NCI-H69 (cell line): Measurements from ENCODE around the gene CALML6.

Source experiments
- DNase-seq: peaks from one replicate; lab custom pipeline; 2025; lab: John Stamatoyannopoulos, UW

Gene CALML6

DNA sequence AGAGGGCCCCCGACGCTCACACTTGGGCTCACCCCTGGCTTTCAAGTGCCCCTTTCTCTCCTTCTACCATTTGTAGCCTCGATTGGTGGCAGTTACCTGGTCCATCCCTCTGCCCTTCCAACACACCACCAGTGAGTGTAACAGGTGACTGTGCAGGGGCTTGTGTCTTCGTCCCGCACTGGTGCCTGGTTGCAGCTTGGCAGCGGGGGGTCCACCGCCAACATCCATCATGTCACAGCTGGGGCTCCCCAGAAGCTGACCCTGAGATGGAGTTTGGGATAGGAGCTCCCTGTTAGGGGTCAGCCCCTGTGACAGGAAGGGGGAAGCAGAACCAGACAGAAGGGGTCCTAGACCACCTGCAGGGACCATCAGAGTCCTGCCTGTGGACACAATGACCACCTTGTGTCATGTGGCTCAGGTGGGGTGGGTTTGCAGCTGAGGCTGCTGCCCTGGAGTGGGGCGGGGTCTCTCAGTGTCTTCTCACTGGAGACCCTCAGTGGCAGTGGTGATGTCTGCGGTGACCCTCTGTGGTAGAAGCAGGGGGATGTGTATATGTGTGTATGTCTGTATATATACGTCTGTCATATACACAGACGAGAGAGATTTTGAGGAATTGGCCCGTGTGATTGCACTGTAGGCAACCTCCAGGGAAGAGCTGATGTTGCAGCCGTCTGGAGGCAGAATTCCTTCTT lies 3.6 kb upstream of the CALML6 start:
- DNase-seq: no peak

DNA sequence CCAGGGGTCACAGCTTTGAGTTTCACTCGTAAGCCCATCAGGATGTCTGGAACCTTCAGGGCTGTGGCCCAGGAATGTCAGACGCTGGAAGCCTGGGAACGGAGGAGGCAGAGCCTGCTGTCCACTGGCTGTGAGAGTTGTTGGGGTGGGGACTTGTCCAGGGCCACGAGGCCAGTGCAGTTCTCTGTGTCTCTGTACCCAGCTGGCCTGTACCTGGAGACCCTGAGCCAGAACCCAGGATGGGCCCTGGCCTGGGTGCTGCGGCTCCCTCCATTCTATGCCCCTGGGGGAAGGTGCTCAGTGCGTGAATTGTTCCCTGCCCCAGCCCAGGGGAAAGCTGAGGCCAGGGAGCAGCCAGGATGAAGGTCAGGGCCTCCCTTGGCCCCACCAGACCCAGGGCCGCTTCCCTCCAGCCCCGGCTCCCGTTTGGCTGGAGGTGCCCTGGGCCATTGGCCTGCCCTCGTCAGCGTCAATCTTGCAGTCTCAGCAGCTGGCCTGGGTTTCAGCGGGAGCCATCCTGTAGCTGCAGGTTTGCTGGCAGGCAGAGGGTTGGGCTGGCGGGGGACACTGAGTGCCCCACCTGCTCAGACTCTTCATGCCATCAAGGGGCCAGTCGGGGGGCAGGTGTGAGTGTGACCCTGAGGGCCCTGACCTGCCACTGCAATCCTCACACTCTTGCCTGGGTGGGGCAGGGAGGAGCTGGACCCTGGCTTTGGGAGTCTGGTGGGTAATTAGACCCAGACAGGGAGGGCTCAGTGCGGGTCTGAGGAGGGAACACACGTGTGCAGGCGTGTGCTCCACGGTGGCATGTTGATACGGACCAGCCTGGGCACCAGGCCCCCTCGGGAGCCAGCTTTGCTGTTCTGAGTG lies 724 bp upstream of the CALML6 start:
- no peak for DNase-seq

DNA sequence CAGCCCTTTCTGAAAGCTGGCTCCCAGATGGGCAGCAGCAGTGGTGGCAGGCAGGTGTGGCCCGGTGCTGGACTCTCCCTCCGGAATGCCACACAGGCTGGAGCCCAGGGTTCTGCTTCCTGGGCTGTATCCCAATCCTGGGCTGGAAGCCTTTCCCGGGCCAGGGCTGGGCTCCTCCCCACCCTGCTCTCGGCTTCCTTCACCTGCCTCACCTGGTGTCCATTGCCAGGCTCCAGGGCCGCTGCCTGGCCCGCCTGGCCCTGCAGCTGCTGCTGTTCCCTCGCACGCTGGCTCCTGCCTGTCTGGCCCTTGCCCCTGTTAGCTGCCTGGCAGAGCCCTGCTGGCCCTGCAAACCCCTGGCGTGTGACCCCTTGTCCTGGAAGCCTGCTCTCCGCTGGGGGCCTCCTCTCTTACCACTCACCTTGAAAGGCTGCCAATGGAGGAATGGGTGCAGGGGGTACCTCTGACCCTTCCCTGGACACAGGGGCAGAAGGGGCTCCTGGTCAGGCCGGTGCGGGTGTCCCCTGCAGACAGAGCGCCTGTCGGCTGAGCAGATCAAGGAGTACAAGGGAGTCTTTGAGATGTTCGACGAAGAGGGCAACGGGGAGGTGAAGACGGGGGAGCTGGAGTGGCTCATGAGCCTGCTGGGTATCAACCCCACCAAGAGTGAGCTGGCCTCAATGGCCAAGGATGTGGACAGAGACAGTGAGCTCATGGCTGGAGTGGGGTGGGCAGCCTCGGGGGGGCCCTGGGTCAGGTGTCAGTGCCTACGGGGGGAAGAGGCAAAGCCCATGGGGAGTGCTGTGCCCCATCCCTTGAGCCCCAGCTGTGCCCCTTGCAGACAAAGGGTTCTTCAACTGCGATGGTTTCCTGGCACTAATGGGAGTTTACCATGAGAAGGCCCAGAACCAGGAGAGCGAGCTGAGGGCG lies 1.1 kb downstream of the CALML6 start:
- DNase-seq: no peak

DNA sequence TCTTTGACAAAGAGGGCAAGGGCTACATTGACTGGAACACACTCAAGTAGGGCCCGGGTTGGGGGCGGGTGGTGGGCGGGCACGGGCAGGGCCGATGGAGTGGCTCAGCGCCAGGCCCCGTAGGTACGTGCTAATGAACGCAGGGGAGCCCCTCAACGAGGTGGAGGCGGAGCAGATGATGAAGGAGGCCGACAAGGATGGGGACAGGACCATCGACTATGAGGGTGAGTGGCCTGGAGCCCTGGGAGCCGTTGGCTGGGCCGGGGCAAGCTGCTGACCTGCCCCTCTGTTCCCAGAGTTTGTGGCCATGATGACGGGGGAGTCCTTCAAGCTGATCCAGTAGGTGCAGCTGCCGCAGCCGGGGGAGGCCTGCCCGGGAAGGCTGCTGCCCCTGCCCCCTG lies 1.8 kb downstream of the CALML6 start:
- DNase-seq: no peak

DNA sequence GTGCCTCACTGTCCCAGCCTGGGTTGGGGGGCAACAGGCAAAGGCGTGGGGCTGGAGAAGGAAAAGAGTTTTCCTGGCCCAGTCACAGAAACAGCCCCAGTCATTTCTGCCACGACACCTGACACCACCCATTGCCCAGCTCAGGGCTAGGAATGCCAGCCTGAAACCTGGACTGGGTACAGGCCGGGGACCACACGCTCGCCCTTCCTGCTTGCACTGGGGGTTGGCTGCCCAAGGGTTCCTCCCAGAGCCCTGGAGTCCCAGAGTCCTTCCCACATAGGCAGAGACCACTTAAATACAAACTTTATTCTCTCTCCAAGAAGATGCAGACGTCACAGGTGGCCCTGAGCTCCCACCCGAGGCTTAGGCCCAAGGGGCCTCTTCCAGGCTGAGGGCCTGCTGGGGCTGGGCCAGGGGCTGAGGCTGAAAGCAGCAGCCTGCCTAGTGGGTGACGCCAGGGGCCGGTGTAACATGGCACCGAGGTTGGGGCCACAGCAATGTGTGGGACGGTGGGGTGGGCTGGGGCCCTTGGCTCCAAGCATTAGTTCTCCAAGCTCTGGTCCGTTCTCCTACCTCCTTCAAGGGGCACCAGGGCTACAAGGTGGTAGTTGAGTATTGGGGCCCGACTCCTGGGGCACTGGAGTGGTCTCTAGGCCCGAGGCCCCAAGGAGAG lies 2.4 kb downstream of the CALML6 start:
- DNase-seq: no peak

DNA sequence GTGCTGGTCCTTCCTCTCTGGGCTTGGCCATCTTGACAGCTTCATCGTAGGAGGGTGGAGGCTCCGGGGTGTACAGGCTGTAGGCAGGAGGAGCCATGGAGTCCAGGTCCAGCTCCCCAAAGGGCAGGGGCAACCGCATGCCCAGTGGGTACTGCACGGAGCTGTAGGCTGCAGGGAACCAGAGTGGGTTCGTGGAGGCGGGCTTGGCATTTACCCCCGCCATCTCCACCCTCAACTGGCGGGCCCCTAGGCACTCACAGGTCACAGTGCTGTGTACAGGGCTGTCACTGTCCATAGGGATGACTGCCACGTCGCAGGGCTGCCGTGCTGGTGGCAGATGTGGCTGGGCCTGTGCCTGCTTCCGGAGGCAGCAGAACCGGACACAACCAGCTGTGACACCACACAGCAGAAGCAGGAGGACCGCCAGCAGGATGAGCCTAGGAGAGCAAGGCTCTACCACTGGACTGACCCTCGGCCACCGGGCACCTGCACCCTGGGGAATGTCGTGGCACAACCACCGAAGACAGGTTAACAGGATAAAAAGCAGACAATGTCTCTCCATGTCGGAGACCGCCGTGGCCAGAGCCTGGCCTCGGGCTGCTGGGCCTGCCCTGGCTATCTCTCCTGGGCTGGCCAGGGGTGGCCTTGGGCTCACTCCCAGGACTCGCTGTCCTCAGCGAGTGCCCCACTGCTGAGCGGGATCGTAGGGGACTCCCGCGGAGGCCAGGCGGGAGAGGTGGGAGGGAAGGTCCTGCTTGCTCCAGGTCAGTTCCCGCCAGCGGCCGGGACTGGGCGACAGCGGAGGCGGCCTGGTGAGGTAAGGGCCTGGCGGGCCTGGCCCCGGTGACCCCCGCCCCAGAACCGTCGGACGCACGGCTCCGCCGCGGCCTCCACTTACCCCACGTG lies 3.2 kb downstream of the CALML6 start:
- DNase-seq: no peak

DNA sequence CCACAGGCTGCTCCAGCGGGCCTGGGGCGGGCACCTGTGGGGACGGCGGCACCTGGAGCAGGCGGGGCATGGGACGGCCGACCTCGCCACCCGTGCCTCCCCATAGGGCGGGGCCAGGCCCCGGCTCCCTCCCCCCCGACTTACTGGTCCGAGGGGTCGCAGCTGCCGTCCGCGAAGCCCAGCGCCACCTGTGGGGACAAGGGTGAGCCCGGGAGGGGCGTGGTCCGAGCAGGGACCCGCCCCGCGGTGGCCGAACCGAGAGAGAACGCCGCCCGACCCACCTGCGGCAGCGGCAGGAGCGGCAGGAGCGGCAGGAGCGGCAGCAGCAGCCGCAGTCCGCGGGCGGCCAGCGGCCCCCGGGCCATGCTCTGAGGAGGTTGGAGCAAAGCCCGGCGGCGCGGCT lies 3.8 kb downstream of the CALML6 start, which contains the start of gene TMEM52:
Gene TMEM52 (minus strand): TSS at position 379 of the 403 bp plus-strand sequence. CDS start 14 bp downstream, at position 365.
- DNase-seq: no peak

DNA sequence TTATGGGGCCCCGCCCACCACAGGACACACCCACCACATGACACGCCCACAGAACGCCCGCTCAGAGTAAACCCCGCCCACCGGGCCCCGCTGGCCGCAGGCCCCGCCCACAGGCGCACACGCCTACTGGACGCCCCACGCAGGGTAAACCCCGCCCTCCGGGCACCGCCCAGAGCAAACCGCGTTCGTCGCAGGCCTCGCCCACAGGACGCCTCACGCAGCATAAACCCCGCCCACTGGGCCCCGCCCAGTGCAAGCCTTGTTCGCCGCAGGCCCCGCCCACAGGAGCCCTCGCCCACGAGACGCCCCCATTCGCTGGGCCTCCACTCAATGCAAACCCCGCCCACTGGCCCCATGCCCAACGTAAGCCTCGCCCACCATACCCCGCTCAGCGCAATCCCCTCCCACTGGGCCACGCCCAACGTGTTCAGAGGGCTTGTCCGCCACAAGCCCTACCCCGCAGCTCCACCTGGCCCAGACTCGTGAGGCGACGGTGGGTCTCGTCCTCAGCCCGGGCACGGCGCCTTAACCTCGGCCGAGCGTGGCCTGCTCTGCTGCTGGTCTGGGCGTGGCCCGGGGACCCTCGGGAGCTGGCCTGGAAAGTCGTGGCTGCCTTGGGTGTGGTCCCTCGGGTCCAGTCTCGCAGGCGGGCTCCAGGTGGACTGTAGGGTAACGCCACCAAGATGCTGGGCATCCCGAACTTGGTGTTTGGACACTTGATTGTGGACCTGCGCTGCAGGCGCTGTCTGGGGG lies 4.4 kb downstream of the CALML6 start:
- DNase-seq: peak; percentile 97

DNA sequence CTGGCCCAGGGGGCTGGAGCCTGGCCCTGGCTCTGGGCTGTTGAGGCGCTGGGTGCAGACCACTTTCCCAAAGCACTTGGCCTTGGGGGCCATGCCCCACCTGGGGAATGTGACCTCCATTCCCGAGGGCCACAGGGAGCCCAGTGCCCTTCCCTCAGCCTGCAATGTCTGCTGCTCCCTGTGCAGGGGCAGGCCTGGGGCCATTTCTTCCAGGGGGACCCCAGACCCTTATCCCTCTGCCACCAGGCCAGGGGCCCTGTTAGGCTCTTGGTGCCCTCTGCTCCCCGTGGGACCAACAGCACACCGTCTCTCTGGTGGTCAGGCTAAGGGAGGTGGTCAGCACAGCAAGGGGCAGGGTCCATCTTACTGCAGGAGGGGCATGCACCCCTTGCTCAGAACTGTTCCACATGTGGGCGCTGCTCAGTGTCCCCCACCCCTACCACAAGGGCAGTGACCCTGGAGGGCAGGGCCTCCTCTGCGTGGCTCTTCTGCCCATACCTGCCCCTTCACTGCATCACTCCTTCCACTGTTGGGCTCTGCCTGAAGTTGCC lies 5.1 kb downstream of the CALML6 start:
- DNase-seq: no peak

DNA sequence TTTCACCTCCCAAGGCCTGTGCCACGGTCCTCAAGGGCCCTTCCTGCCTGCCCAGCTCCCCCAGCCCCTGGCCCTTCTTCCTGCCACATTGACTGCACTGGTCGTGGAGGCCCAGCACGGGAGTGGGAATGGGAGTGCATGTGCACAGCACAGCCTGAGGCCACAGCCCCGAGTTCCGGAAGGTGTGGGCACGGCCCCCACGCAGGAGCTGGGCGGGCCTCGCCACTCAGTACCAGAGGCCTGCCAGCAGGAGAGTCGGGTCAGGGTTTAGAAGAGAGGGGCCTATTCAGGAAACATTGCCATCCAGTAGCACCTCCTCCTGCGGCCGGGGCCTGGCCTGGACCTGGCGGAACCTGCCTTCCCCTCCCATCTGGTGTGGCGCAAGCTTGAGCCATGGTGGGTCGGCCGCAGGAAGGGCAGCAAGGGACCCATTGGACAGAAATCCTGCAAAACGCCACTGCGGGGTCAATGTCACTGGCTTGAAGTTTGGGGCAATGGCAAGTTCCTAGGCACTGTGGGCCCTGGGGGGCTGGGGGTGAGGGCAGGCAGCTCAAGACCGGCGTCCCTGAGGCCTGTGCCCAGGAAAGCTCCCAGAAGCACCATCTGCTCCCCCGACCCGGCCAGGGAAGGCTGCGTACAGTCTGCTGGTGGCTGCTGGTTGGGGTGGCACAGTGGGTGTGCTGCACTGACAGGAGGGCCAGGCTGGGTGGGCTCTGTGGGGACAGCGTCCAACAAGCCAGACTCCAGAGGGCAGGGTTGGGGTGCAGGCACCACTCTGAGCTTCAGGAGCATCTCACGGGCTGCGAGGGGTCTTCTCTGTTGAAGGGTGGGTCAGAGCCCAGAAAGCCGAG lies 5.8 kb downstream of the CALML6 start:
- no peak for DNase-seq

DNA sequence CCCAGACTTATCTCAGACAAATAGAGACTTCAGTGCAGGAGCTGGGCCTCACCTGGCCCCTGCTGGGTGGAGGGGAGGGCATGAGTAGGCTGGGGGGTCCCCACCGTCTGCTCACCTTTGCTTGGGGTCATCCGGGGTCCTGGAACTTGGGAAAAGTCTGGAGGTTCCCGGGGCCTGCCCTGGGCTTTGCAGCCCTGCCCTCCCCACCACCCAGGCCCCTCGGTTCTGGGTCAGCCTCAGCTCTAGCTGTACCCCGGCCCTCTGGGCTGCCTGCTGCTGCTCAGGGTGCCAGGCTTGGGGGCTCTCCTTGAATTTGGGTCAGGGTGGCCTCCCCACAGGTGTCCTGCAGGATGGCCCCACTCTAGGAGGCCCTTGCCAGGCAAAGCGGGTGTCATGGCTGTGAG lies 6.4 kb downstream of the CALML6 start:
- DNase-seq: no peak

DNA sequence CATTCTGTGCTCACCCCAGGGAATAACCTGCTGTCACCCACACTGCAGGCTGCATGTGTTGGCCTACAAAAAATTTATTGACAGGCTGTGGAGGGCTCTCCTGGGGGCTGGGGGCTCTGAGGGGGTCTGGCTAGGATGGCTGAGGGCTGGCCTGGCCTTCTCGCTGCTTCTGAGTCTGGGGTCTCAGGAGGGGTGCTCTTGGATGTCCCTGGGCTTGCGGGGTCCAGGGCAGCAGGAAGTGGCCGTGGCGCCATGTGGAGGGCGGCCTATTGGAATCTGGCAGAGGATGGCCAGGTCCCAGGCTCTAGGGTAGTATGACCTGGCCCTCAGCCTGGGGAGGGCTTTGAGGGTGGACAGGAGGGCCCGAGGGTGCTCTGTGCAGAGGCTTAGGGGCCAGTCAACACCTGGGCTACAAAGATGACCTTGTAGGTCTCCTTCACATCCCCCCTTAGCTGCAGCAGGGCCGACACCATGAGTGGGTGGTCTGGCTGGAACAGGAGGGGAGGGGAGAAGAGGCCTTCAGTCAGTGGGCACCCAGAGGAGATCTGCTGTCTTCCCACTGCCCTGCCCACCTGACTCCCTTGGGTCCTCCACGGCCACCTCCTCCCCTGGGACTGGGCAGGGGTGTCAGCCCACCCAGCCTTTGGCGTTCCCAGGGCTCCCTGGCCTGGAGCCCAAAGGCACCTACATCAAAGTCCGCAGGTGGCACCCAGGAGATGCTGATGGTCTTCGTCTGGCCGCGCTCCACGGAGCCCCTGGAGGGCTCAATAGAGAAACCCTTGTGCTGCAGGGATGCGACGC lies 7.0 kb downstream of the CALML6 start:
- DNase-seq: no peak

DNA sequence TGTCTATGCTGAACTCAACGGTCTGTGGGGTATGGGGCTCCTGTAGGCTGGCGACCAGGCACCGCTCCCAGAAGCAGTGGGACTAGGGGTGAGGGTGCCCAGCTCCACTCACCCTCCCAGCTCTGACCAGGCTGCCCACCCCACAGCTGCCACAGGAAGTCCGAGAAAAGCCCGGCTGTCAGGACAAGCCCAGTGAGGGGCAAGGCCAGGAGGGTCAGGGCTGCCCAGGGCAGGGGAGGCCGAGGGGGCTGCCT lies 7.6 kb downstream of the CALML6 start:
- no peak for DNase-seq

DNA sequence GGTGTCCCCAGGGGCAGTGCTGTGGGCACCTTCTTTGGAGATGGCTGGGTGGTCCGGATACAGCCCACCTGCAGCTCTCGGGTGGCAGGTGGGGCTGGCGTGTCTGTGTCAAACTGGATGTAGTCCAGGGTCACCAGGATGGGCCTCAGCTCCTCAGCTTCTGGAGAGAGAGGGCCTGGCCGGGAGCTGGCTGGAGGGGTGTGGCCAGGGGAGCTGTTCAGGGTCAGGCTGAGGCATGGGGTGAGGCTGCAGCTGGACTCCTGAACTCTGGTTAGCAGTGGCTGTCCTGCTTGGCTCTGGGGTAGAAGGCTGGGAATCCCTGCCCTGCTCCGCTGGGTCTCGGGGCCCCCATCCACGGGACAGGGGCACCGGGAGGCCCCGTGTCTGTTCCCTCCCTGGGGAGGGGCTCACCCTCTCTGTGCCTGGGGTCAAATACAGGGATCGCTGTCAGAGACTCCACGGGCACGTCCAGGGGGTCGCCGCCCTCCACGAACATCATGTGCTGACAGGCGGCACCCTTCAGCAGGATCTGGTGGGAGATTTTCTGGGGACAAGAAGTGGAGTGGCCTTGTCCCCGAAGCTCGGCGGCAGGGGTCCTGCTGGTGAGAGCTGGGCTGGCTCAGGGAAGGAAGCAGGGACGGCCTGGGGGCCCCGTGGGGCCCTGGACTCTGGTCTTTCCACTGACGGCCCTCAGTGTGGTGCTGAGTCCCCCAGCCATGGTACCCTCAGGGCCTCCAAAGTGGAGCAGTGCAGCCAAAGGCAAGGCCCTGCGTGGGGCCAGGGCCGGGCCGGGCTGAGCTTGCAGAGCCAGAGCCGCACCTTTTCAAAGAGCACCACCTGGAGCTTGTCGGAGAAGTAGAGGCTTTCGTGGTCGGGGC lies 8.1 kb downstream of the CALML6 start:
- no peak for DNase-seq

DNA sequence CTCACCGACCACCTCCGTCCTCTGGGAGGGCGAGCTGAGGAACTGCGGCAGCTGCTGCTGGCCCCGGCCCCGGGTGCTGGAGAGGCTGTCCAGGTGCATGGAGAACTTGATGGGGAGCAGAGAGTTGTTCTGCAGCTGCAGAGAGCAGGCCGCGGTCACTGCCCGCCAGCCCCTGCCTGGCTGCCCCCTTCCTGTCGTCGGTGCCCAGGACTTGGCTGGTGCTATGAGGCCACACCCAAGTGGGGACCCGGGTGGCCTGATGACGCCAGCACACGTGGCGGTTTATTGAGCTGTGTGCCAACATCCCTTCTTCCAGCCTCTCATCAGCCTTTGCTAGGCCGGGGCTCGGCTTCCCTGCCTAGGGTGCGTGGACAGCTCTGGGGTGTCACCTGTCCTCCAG lies 9.3 kb downstream of the CALML6 start:
- no peak for DNase-seq

DNA sequence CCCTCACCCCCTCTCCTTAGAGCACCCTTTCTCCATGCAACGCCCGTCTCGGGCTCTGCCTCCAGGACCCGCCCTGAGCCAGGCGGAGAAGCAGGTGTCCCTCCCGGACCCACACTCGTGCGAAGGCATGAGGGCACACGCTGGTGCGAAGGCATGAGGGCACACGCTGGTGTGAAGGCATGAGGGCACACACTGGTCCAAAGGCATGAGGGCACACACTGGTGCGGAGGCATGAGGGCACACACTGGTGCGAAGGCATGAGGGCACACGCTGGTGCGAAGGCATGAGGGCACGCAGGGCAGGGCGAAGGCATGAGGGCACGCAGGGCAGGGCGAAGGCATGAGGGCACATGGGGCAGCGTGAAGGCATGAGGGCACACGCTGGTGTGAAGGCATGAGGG lies 9.8 kb downstream of the CALML6 start:
- no peak for DNase-seq
